Cerebellar cortex (tissue), 1 donor: Measurements from ENCODE around the gene SKA1.
"Not testable (repeated sequence)": the region's sequence is repeated elsewhere in the genome, so short reads cannot be mapped to it uniquely, and the experiment has no call there.

Source experiments
- DNase-seq: peaks from one replicate; pipeline ENCODE4 v3.0.0-alpha.2; 2015; ENCODE audit warnings: low spot score

Gene SKA1

GRCh38 chr18:50395093-50395492 lies 20.2 kb downstream of the SKA1 start:
- no peak for DNase-seq

GRCh38 chr18:50396005-50396660 lies 21.3 kb downstream of the SKA1 start:
- DNase-seq = no peak

- no peak for DNase-seq
Measured at GRCh38 chr18:50397023-50397422, 22.2 kb downstream of the SKA1 start.

- DNase-seq = no peak
Measured at GRCh38 chr18:50398099-50398498, 23.3 kb downstream of the SKA1 start.

GRCh38 chr18:50398947-50399346 lies 24.1 kb downstream of the SKA1 start:
- DNase-seq = no peak

- DNase-seq = no peak
Measured at GRCh38 chr18:50399582-50399981, 24.7 kb downstream of the SKA1 start.

GRCh38 chr18:50400438-50400837 lies 25.6 kb downstream of the SKA1 start:
- not testable (repeated sequence) for DNase-seq

GRCh38 chr18:50401295-50401694 lies 26.4 kb downstream of the SKA1 start:
- DNase-seq = no peak

- no peak for DNase-seq
Measured at GRCh38 chr18:50401888-50402287, 27.0 kb downstream of the SKA1 start.

- not testable (repeated sequence) for DNase-seq
Measured at GRCh38 chr18:50404752-50405581, 30.1 kb downstream of the SKA1 start.

- DNase-seq = no peak
Measured at GRCh38 chr18:50405582-50406271, 30.9 kb downstream of the SKA1 start.

- no peak for DNase-seq
Measured at GRCh38 chr18:50409236-50409635, 34.4 kb downstream of the SKA1 start.

GRCh38 chr18:50410008-50410407 lies 35.2 kb downstream of the SKA1 start:
- DNase-seq = no peak

GRCh38 chr18:50410894-50411293 lies 36.0 kb downstream of the SKA1 start:
- no peak for DNase-seq

GRCh38 chr18:50416832-50417231 lies 42.0 kb downstream of the SKA1 start:
- DNase-seq = not testable (repeated sequence)

- not testable (repeated sequence) for DNase-seq
Measured at GRCh38 chr18:50417705-50418104, 42.9 kb downstream of the SKA1 start.

- DNase-seq = no peak
Measured at GRCh38 chr18:50418650-50419049, 43.8 kb downstream of the SKA1 start.

GRCh38 chr18:50422286-50422898 lies 47.5 kb downstream of the SKA1 start:
- no peak for DNase-seq

GRCh38 chr18:50424877-50425690 lies 50.2 kb downstream of the SKA1 start:
- no peak for DNase-seq

- DNase-seq = no peak
Measured at GRCh38 chr18:50427896-50428295, 53.0 kb downstream of the SKA1 start.

- DNase-seq = peak; percentile 4
Measured at GRCh38 chr18:50428531-50429206, 53.8 kb downstream of the SKA1 start.
